Measurements from ENCODE around the gene TIAM1. TPM values are rescaled to one million over a fixed set of nuclear protein-coding genes. Genes with fewer than 3 reads are reported as not detected.

The TIAM1 gene
- total and polyA plus RNA-seq, 9 donors, result 3.6 to 26.7 (median 7.1) TPM

DNA sequence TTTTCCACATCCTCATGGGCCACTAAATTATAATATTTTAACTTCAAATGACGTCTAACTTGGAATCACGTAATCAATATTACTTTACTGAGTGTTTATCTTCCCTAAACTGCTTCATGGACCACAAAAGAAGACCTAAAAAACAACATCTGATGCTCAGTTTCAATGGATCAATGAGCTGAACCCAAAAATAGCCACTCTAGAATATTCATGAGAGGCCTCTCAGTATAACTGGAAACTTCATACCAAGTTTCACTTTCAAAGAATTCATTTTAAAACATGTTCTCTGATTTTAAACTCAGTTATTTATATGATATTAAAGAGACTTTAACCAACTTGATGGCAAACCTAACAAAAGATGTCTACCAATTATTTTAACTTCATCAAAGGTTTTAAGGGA is 23.7 kb upstream of the TIAM1 start:
- Histone ChIP-seq H3K36me3 (no peaks in the 10 kb centered on the region), H3K27me3 (no peaks in the 10 kb centered on the region), H3K4me1 (ENCODE audit: insufficient read depth) (peaks cover 2% of the 10 kb centered on the region), H3K27ac (no peak overlapping the region), H3K9me3 (no peaks in the 10 kb centered on the region), H3K4me3 (no peak overlapping the region)
- TF ChIP-seq, protein P1, sequence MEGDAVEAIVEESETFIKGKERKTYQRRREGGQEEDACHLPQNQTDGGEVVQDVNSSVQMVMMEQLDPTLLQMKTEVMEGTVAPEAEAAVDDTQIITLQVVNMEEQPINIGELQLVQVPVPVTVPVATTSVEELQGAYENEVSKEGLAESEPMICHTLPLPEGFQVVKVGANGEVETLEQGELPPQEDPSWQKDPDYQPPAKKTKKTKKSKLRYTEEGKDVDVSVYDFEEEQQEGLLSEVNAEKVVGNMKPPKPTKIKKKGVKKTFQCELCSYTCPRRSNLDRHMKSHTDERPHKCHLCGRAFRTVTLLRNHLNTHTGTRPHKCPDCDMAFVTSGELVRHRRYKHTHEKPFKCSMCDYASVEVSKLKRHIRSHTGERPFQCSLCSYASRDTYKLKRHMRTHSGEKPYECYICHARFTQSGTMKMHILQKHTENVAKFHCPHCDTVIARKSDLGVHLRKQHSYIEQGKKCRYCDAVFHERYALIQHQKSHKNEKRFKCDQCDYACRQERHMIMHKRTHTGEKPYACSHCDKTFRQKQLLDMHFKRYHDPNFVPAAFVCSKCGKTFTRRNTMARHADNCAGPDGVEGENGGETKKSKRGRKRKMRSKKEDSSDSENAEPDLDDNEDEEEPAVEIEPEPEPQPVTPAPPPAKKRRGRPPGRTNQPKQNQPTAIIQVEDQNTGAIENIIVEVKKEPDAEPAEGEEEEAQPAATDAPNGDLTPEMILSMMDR (IDR thresholded peaks at IDR 0.05), result no peak
- TF ChIP-seq EP300 (IDR thresholded peaks at IDR 0.05) (no peak), POLR2A (IDR thresholded peaks at IDR 0.05) (no peak)
- DNase-seq, result no peak
- intact Hi-C loops (cut with DNase I), result no loop called here
- 93 to 98% (median 95%) methylated on average over 2 of the region's 2 CpGs for WGBS, 3 donors

DNA sequence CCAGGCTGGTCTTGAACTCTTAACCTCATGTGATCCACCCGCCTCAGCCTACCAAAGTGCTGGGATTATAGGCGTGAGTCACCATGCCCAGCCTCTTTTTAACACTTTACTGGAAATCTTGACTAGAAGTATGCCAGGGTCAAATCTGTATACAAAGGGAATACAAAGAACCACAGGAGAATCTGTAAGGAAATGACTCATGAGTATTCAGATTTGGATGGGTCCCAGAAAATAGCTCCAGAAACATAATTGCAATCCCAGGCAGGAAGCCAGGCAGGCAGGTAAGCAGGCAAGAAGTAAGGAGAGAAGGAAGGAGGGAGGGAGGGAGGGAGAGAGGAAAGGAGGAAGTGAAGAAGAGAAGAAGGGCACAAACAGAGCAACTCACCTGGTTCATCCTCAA is 22.8 kb upstream of the TIAM1 start:
- TF ChIP-seq EP300 (IDR thresholded peaks at IDR 0.05) (no peak), POLR2A (IDR thresholded peaks at IDR 0.05) (no peak)
- TF ChIP-seq, protein P1 (IDR thresholded peaks at IDR 0.05), result no peak
- H3K36me3 ChIP-seq, result no peaks in the 10 kb centered on the region
- intact Hi-C loops (cut with DNase I), result no loop called here
- no peaks in the 10 kb centered on the region for H3K9me3 ChIP-seq
- H3K27ac ChIP-seq, result no peak overlapping the region
- H3K4me1 ChIP-seq (ENCODE audit: insufficient read depth), result peaks cover 2% of the 10 kb centered on the region
- H3K27me3 ChIP-seq, result no peaks in the 10 kb centered on the region
- 62 to 76% (median 75%) methylated on average over 2 of the region's 2 CpGs for WGBS, 3 donors
- no peak overlapping the region for H3K4me3 ChIP-seq
- no peak for DNase-seq

DNA sequence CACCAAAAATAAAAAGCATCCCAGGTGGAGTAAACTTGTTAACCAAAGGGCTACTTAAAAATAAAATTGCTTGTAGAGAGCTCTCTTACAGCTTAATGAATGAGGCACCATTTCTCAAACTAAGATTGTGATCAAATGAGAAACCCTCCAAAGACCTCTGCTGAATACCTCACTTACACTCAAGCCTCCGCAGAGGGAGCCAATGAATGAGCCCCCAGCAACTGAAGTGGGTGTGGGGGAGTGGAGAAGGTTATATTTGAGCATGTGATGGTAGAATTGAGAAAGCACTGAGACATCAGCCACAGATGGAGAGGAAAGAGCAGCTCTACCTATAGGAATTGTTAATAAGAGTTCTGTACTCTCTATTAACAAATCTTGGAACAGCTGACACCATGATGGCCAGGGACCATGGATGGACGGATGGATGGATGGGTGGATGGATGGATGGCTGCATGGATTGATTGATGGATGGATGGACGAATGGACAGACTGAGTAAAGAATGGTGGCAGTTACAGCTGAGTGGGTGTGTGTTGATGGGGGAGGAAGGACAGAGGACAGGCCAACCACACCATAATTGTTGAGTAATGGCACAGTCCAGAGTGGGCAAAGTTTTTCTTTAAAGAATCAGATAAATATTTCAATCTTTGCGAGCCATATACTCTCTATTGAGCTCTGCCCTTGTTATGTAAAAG is 20.3 kb upstream of the TIAM1 start:
- Histone ChIP-seq H3K36me3 (no peaks in the 10 kb centered on the region), H3K27ac (no peak overlapping the region), H3K27me3 (no peaks in the 10 kb centered on the region), H3K4me3 (no peak overlapping the region), H3K9me3 (peaks cover 0 to 2% of the 10 kb centered on the region in 2 donors), H3K4me1 (ENCODE audit: insufficient read depth) (no peaks in the 10 kb centered on the region)
- intact Hi-C loops (cut with DNase I), result no loop called here
- 93 to 95% (median 95%) methylated on average over 4 of the region's 4 CpGs for WGBS, 3 donors
- TF ChIP-seq, protein P1 (IDR thresholded peaks at IDR 0.05), result no peak
- TF ChIP-seq EP300 (IDR thresholded peaks at IDR 0.05) (no peak), POLR2A (IDR thresholded peaks at IDR 0.05) (no peak)
- no peak for DNase-seq

DNA sequence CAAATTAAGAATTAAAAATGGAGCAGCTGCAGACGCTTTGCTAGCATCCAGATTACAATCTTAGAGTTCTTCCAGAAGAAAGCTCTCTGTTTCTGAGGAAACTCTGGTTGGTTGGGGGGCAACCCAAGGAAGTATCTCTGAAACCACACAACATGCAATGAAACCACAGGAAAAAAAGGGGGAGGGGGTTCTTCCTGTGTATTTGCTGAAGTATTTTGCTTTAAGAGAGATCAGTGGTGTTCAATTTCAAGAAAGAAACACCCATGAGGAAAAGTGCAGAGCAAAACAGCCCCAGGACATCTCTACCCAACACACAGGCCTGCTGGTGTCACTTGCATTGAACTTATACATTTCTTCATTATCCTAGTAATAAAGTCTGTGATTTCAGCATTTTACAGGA is 19.7 kb upstream of the TIAM1 start:
- Histone ChIP-seq H3K4me3 (no peak overlapping the region), H3K27ac (no peak overlapping the region), H3K36me3 (no peaks in the 10 kb centered on the region), H3K9me3 (peaks cover 0 to 4% of the 10 kb centered on the region in 2 donors), H3K4me1 (ENCODE audit: insufficient read depth) (no peaks in the 10 kb centered on the region), H3K27me3 (no peaks in the 10 kb centered on the region)
- TF ChIP-seq, protein P1 (IDR thresholded peaks at IDR 0.05), result no peak
- TF ChIP-seq EP300 (IDR thresholded peaks at IDR 0.05), result no peak
- TF ChIP-seq POLR2A (IDR thresholded peaks at IDR 0.05), result no peak
- intact Hi-C loops (cut with DNase I), result no loop called here
- DNase-seq, result no peak
- 47 to 69% (median 65%) methylated on average over 1 of the region's 1 CpG for WGBS, 3 donors
